Activated naive CD4-positive, alpha-beta T cell treated with Interleukin-2 at 50 U/mL for 16 hours (primary cell): Measurements from ENCODE around the gene DENND6B.
"Not testable (repeated sequence)": the region's sequence is repeated elsewhere in the genome, so short reads cannot be mapped to it uniquely, and the experiment has no call there.

Experiments used
- DNase-seq: peaks from one replicate; pipeline ENCODE4 v3.0.0-alpha.2; 2020

DENND6B gene

DNA sequence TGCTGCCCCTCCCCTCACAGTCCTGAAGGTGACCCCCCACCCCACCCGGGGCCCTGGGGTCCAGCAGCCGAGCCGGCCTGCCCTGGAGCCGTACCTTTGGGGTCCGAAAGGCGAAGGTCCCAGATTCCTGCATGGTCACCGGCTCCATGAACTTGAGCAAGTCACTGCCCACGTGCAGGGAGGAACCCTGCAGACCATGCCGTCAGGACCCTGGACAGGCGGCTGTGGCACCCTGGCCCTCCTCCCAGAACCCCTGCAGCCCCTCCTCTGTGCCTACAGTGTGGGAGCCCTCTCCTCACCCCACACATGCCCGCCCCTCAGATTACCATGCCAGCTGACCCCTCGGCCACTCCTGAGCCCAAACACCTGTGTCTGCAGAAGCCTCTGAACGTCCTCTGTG is 42.3 kb downstream of the DENND6B start:
- DNase-seq: no peak

DNA sequence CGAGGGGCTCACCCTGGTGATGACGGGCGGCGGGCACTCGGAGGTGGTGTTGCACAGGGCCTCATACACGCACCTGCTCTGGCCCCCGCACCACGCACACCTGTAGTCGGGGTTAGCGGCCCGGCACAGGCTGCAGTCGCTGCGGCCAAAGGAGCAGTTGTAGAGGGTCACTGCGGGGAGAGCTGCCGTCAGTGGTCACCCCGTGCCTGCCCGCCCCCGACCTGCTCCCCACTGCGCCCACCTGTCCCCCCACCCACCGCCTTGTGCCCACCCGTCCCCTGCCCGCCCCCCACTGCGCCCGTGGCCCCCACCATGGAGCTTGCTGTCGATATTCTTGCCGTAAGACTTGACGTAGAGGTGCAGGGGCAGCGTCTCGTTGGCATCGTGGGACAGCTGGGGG is 43.0 kb downstream of the DENND6B start:
- no peak for DNase-seq

DNA sequence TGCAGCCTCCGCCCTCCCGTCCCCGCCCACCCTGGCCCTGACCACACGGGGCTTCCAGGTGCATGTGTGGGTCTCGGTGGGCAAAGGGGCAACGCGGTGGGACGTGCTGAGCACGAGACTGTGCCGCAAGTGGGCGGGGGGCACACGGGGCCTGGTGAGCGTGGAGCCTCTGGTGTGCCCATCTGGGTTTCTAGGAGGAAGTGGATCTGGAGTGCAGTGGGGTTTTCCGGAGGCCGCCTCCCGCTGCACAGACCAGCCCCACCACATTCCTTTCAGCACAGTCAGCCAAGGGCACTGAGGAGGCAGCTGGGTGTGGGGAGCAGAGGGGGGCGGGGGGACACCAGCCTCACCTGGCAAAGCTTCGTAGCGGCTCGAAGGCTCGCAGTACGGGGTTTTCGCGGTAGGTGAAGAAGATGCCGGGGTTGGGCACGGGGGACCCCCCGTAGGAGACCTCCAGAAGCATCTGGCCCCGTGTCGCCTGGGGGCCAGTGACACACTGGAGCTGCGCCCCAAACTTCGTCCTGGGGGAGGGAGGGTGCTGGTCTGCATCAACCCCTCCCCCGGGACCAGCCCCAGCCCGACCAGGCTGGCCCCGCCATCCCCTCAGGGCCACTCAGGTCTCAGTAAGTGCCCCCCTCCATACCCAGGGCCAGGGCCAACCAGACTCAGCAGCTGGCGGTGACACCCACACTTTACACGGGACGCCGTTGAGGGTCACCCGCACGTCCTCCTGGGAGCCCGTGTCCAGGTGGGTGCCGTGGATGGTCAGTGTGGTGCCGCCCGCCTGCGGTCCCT is 44.3 kb downstream of the DENND6B start:
- no peak for DNase-seq

DNA sequence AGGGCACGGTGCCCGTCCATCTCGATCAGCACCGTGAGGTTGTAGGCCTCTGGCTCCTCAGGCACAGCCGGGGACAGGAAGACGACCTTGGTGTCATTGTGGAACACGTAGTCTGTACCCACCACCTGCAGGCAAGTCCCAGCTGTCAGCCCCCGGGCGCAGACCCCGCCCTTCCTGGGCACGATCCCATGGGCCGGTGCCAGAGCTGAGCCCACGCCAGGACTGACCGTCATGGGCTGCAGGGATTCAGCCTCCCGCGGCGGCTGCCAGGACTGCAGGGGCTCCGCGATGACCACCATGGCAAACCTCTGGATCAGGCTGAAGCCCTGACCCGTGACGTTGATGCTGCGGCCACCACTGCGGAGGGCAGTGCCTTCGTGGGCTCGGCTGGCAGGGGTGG is 44.9 kb downstream of the DENND6B start:
- DNase-seq: no peak

DNA sequence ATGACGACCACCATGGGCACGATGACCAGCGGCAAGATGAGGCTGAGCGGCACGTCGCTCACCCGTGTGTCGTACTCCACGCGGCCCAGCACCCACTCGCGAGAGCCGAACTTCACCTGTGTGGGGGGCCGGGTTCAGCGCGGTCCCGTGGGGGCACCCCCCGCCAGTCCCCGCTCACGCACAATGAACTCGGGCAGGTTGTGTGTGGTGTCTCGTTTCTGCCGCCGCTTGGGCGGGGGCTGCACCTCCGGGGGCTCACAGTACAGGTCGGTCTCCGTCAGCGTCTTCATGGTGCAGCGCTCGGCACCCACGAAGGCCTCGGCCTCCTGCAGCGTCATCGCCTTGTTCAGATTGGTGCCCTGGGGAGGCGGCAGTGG is 45.4 kb downstream of the DENND6B start:
- no peak for DNase-seq

DNA sequence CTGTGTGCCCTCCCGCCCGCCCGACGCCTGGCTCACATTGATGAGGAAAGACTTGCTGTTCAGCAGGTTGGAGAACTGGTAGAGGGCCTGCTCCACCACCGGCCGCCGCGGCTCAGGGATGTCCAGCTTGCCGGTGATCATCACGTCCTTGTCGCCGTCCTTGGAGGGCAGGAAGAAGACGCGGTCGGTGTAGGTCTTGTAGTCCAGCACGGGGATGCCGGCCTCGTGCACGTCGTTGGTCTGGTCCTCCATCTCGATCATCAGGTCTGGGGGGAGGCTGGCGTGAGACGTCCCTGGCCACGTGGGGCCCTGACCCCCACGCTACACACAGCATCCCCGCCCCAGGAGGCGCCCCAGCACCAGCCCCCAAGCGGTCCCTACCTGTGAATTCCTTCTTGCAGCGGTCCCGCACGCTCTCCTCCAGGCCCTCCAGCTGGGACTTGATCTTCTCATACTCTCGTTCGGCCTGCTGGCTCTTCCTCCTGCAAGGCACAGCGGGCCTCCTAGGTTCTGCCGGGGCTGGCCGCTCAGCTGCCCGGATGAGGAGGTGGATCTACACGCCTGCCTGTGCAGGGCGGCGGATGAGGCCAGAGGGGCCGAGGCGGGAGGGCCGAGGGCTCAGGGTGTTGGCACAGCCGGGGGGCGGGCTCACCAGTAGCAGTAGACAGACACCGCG is 46.0 kb downstream of the DENND6B start:
- DNase-seq: no peak

DNA sequence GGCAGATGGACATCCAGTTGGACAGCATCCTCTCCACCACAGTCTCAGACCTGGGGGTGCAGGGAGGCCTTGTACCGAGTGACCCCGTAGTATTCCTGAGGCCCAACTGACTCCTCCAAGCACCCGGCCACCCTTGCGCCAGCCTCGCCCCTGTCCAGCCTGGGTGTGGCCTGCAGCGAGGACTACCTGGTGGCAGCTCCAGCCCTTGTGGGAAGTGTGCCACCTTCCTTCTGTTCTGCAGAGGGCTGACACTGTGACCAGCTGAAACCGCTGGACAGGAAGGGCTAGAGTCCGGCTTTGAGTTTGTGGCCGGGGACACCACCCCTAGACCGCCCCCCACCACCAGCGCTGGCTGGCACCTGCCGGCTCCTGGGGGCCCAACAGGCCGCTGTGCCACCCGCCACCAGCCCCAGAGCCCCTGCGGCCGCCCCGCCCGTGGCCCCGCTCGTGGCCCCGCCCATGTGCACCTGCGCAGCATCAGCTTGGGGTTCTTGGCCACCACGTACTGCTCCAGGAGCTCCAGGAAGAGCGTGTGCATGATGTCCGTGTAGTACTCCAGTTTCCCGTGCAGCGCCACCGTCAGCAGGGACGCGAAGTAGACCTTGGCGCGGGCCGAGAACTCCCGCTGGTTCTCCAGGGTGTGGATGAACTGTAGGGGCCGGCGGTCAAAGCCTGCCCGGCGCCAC is 46.6 kb downstream of the DENND6B start:
- DNase-seq: no peak

DNA sequence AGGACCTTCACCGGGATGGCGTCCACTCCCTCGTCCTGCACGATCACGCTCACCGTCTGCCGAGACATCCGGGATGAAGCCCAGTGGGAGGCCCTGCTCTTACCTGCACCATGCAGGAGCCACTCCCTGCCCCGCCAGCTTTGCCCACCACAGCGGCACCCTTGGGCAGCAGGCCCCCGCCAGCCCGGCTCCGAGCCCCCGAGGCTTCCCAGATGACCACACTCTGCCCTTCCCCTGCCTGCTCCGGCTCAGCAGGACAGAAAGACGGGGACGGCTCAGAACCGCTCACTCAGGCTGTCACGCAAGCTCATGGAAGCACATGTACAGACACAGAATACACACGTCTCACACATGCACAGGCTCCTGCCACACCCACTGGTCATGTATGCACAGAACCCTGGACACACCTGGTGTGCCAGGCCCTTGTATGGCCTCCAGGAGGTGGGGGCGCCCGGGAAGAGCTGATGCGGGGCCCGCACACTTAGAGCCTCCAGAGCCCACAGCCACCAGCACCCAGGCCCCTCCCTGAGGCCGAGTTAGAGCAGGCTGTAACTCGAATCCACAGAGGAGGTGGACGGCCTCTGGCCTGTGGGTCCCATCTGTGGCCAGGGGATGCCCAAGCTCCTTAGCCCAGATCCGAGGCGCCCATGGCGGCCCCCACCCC is 47.7 kb downstream of the DENND6B start:
- no peak for DNase-seq

DNA sequence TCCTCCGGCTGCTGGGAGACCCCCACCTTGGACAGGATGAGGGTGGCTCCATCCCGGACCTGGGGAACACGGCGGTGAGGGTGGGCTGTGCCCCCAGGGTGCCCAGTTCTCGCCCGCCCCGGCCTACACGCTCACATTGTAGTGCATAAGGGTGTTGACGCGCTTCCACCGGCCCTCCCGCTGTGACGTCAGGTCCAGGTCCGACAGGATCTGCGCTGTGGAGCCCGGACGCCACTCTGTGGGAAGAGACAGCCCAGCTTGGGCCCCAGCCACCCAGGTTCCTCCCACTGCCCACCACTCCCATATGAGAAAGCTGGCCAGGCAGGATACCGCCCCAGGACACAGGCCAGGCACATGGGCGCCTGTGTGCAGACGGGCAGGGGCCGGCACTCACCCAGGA is 48.4 kb downstream of the DENND6B start:
- no peak for DNase-seq

DNA sequence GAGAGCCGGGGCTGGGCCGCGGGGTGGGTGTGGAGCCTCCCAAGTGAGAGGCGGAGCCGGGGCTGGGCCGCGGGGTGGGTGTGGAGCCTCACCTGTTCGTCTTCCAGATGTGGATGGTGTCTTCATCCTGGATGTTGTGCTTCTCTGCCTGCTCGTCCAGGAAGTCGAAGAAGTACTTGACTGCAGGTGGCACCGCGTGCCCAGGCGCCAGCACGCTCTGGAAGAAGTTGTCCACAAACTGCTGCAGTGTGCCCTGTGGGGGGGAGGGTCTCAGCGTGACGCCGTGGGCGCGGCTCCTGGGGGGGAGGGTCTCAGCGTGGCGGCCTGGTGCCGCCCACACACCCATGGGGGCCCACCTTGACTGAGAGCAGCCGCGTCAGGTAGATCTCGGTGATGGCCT is 49.1 kb downstream of the DENND6B start:
- DNase-seq: no peak

DNA sequence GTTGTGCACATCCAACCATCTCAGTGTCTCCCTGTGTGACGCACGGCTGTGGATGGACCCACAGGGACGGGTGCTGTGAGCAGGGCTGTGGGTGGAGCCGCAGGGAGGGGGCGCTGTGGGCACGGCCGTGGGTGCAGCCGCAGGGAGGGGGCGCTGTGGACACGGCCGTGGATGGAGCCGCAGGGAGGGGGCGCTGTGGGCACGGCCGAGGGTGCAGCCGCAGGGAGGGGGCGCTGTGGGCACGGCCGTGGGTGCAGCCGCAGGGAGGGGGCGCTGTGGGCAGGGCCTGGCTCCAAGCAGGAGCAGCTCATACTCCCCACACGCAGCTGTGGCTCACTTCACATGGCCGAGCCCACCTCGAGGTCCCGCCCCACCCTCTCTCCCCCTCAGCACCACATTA is 50.7 kb downstream of the DENND6B start:
- DNase-seq: peak; percentile 10

DNA sequence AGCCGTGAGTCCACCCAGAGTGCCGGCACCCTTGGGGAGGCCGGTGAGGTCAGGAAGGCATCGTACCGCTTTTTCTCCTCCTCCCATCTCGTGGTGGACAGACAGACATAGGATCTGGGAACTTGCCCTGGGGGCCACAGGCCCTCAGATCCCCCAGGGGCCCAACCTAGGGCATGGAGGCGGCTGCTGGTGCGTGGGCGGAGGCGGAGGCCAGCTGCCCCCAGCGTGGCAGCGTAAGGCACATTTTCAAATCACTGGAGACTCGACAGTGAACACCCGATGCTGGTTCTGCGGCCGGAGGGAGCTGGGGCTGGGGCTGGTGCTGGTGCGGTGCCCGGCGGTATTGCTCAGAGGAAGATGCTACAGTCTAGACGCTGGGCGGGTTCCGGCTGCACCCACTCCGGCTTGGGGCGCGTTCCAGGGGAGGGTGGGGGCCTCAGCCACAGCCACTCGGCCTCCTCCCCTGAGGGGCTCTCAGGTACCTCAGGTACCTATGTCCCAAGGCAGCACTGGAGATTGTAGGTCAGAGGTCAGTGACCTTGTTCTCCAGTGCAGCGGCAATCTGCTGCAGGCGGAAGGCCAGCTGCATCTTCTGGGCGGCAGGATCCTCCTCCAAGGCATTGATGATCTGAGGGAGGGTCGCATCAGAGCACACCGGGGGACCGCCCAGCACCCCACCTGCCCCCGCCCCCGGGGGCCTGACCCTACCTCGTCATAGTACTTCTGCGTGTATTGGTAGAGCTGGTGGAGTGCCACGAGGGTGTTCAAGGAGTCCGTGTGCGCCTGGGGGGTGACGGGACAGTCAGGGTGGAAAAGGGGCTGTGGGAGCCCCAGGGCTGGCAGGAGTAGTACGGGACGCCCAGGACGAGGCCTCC is 51.4 kb downstream of the DENND6B start:
- no peak for DNase-seq

DNA sequence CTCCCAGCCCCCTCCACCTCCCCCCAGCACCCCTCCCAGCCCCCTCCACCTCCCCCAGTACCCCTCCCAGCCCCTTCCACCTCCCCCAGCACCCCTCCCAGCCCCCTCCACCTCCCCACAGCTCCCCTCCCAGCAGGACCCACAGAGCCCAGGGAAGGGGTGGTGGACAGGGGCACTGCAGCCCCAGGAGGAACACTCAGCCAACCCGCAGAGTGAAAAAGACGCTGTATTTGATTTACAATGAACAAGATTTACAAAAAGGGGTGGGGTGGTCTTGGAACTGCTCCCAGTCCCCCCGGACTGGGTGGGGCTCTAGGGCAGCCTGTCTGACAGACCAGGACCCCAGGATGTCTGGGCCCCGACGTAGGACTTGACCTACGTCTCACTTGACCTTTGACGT is 52.0 kb downstream of the DENND6B start:
- DNase-seq: no peak

DNA sequence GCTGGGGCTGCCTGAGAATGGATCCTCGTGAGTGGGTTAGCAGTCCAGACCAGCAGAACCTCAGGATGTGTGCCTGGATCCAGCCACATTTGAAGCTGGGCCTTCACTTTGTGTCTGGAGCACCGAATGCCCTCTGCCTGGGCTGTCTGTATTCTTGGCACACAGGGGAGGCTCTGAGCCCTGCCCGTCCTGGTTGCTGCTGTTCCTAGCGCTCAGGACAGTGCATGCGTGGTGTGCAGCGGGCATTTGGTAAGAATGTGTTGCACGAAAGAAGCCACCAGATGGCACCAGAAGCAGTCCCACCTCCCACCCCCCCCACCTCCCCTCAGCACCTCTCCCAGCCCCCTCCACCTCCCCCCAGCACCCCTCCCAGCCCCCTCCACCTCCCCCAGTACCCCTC is 52.5 kb downstream of the DENND6B start:
- peak; percentile 44 for DNase-seq

DNA sequence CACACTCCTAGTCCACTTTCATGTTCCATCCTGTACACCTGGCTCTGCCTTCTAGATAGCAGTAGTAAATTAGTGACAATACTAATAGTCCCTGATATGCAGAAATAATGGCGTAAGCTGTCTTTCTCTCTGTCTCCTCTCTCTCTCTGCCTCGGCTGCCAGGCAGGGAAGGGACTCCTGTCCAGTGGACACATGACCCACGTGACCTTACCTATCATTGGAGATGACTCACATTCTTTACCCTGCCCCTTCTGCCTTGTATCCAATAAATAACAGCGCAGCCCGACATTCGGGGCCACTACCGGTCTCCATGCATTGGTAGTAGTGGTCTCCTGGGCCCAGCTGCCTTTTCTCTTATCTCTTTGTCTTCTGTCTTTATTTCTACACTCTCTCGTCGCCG is 53.0 kb downstream of the DENND6B start:
- DNase-seq: not testable (repeated sequence)

DNA sequence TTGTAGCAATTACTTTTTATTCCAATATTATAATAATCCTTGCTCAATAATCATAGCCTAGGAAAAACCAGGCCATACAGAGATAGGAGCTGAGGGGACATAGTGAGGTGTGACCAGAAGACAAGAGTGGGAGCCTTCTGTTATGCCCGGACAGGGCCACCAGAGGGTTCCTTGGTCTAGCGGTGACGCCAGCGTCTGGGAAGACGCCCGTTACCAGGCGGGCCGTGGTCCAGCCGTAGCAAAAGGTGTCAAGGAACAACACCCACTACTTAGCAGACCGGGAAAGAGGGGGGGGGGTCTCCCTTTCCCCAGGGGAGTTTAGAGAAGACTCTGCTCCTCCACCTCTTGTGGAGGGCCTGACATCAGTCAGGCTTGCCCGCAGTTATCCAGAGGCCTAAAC is 53.5 kb downstream of the DENND6B start:
- DNase-seq: not testable (repeated sequence)

DNA sequence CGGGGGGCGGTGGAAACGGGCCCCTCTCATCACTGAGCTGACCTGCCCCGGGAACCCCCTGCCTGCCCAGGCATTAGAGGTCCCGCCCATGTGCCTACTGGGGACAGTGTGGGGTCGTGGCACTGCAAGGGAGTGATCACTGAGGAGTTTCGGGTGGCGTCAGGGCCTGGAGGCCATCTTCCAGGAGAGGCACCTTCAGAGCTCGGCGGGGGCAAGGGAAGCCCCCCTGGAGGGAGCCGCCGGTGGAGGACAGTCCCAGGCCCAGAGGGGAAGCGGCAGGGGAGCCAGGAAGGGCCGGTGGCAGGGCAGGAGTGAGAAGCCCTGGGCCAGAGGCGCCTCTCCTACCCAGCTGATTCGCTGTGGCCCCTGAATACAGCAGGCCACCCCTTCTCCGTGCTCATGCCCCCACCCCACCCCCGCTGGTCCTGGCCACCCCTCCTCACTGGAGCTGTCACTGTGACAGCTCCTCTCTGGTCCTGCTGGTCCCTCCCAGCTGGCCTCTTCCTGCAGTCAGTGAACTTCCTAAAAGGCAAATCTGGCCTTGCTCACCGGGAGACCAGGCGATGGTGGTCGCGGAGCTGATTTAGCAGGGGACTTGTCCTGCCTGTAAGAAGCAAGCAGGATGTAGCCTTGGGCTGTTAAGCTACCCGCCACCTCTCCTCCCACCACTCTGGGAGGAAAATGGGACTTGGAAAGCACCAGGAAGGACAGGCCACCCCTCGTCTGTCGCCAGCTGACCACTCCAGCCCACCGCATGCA is 54.6 kb downstream of the DENND6B start:
- no peak for DNase-seq

DNA sequence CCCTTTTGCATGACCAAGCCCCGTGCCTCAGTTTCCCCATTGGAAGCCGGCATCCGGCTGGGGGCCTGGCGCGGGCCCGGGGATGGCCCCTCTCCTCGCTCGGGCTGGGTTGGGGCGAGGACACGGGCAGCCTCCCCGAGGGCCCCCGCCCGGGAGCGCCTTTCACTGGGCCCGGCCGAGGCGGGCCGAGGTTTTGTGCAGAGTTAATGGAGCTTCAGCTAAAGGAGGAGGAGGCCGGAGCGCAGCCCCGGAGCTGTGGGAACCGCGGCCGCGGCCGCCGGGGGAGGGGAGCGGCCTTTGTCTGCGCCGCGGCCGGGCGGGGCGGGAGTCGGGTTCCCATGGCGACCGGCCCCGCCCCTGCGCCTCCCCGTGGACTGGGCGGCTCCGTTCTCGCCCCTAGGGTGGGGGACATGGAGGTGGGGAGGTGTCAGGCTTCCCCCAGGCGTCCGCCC is 55.3 kb downstream of the DENND6B start:
- peak; percentile 68 for DNase-seq

DNA sequence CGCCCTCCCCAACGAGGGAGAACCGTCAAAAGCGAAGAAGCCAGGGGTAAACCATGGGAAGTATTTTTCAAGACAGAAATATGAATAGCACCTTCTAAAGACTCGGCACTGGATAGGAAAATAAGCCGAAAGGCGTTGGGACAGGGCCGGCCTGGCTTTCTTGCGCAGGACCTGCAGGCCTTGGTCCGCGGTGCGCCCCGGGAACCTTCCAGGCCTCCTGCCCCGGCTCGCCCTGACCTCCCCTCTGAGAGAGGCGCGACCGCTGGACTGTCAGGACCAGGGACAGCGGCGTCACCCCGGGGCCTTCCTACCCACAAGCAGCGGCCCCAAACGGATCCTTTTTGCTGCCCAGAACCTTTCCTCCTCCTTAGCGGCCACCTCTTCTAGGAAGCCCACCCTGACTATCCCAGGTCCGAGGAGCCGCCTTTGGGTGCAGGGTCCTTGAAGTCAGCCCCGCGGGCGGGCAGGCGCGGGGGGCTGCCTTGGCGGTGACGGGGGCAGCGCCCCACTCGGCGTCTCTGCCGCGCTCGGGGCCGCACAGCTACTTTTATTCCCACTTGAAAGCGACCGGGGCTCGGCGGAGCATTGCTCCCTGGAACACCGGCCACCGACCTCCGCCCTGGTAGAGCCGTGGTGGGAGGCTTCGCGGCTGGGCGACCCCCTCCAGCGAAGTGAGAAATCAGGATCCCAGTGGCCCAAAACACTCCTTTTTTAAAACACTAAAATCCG is 56.0 kb downstream of the DENND6B start:
- DNase-seq: peak; percentile 72

DNA sequence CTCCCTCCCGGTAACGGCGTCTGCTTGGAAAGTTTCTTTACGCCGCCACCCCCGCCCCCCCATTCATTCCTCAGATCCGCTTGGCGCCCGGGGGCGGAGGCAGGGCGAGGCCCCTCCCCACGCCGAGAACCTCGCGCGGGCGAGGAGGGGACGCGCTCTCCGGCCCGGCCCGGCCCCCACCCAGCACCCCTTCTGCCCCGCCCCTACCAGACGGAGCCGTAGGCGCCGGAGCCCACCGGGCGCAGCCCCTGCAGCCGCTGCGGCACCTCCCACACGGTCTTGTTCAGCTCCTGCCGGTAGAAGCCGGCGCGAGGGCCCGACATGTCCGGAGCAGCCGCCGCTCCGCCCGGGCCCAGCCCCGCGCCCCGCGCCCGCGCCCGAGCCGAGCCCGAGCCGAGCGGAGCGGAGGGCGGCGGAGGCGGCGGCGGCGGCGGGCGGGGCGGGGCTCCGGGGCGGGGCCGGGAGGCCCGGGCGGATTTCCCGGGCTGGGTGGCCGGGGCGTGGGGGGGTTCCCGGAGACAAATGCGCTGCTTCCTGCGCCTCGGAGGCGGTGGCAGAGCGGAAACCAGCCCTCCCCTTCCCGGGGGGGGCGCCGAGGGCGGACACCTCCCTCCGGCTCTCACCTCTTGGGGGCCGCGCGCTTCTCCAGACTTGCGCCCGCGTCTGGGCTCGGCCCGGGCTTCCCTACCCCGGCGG is 56.7 kb downstream of the DENND6B start, which contains the start of gene MAPK11:
Gene MAPK11 (minus strand): TSS at position 411 of the 696 bp plus-strand sequence. CDS start 88 bp downstream, at position 323.
- peak; percentile 77 for DNase-seq
